CD4-positive, alpha-beta T cell treated with Interleukin-10 for 1 hour (primary cell): ENCODE measurements around the gene DGKD.
"Not testable (repeated sequence)": the region's sequence is repeated elsewhere in the genome, so short reads cannot be mapped to it uniquely, and the experiment has no call there.

Source experiments
- DNase-seq: peaks from one replicate; pipeline ENCODE4 v3.0.0-alpha.2; 2020

DGKD gene

GRCh38 chr2:233387225-233387624 lies 32.9 kb downstream of the DGKD start:
- DNase-seq = no peak

GRCh38 chr2:233387667-233388528 lies 33.6 kb downstream of the DGKD start:
- no peak for DNase-seq

- no peak for DNase-seq
These were observed 35.4 kb downstream of the DGKD start for GRCh38 chr2:233389601-233390125.

- DNase-seq = no peak
These were observed 41.4 kb downstream of the DGKD start for GRCh38 chr2:233395687-233396086.

- not testable (repeated sequence) for DNase-seq
These were observed 42.7 kb downstream of the DGKD start for GRCh38 chr2:233396726-233397665.

GRCh38 chr2:233399306-233400225 lies 45.3 kb downstream of the DGKD start:
- peak; percentile 36 for DNase-seq

GRCh38 chr2:233400341-233400740 lies 46.0 kb downstream of the DGKD start:
- no peak for DNase-seq

GRCh38 chr2:233400961-233401360 lies 46.7 kb downstream of the DGKD start:
- DNase-seq = no peak

GRCh38 chr2:233402346-233402745 lies 48.1 kb downstream of the DGKD start:
- no peak for DNase-seq

GRCh38 chr2:233402789-233403188 lies 48.5 kb downstream of the DGKD start:
- no peak for DNase-seq

GRCh38 chr2:233404222-233404621 lies 49.9 kb downstream of the DGKD start:
- peak; percentile 78 for DNase-seq

GRCh38 chr2:233406865-233407264 lies 52.6 kb downstream of the DGKD start:
- no peak for DNase-seq

- DNase-seq = no peak
These were observed 53.5 kb downstream of the DGKD start for GRCh38 chr2:233407771-233408181.

- DNase-seq = no peak
These were observed 54.3 kb downstream of the DGKD start for GRCh38 chr2:233408366-233409285.

- peak; percentile 60 for DNase-seq
These were observed 55.1 kb downstream of the DGKD start for GRCh38 chr2:233409286-233409991.

- DNase-seq = no peak
These were observed 56.0 kb downstream of the DGKD start for GRCh38 chr2:233410196-233410760.

- DNase-seq = no peak
These were observed 56.9 kb downstream of the DGKD start for GRCh38 chr2:233411162-233411561.

GRCh38 chr2:233412405-233412804 lies 58.1 kb downstream of the DGKD start:
- DNase-seq = no peak

GRCh38 chr2:233413046-233413445 lies 58.8 kb downstream of the DGKD start:
- no peak for DNase-seq
